GM21515 (cell line): ENCODE measurements around the gene MOXD1.

ENCODE experiments used
- ATAC-seq: cut with Tn5 transposase; IDR thresholded peaks from one replicate; pipeline ENCODE4 v1.9.1; 2021; ENCODE audit not compliant: unreplicated experiment

Gene MOXD1

DNA sequence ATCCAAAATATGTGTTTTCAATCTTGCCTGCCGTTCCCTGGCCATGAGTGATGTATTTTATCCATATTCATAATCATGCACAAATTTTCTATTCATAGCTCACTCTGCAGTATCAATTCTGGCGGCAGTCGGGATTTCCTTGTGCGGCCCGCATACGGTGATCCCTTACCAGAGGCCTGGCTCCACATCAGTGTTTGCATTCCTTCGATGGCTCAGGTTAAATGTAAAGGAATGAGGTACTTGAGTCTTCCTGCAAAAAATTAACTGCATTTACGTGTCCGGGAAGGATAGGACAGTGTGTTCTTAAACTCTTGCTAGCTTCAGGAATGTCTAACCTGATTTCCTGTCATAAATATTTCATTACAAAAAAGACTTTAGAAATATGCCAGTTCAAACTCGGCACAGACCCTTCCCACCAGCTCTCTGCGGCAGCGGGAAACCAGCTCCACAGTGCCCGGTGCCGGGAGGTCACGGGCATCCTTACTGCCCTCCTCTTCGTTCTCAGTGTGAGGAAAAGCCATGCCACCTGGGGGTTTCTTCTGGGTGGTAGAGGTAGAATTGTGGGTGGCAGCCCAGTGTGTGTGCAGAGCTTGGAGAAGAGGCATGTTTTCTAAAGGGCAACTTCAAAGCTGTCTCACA, 154.5 kb downstream of the MOXD1 start:
- ATAC-seq = no peak

DNA sequence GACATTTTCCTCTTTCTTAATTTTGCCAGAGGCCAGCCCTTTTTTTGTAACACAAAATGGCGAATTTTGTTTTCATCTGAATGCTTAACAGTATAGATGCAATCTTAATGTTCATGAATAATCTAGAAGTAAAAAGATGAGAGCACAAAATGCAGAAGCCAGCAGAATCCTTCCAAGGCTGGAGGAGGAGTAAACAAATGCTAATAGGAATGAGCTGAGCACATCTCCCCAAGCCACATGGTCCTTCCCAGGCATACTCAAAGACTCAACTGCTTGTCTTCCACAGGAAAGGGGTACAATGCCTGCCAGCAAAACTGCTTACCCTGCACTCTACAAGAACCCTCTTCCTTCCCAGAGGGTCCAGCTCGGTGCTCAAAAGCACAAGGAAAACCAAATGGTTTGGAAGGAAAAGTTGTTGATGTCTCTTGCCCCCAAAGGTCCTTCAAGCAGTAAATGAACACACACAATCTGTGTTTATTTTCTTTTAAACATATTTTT, 155.1 kb downstream of the MOXD1 start:
- no peak for ATAC-seq
